AG08395 (cell line): ENCODE data around the gene EIPR1.

ENCODE experiments used
- DNase-seq: peaks from one replicate; pipeline ENCODE4 v3.0.0; 2012; ENCODE audit warnings: mixed read lengths, low spot score

Gene EIPR1

DNA sequence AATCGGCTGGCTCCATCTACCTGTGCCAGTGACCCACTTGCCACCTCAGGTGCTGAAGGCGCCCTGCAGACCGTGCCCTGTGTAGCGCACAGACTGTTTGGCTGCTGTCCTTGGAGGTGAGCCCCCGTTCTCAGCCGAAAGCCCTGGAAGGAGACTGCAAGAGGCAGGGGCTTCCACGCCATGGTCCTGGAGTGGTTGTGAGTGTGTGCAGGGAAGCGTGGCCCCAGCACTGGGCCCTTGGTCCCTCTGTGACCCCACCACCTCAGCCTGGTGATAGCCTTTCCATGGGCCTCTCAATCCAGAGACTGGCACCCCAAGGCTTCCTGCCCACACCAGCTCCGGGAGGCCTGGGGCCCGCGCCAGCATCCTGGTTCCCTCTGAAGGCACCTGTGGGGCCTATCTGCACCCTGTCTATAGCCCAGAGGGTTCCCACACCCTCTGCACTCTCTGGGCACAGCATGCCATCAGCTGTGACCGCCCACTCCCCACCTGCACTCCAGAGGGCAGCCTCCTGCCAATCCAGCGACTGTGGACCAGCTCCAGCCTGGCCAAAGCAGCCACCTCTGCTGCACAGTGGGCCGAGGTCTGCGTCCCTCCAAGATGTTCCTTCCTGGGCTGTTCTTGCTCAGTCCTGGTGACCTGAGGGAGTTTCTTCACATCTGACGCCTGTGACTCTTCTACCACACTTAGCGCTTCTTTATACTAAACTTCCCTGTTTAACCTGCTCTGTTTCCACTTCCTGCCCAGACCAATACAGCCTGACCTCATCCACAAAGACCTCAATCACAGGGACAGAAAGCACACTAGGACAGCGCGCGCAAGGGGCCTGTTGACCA is 109.5 kb downstream of the EIPR1 start:
- no peak for DNase-seq

DNA sequence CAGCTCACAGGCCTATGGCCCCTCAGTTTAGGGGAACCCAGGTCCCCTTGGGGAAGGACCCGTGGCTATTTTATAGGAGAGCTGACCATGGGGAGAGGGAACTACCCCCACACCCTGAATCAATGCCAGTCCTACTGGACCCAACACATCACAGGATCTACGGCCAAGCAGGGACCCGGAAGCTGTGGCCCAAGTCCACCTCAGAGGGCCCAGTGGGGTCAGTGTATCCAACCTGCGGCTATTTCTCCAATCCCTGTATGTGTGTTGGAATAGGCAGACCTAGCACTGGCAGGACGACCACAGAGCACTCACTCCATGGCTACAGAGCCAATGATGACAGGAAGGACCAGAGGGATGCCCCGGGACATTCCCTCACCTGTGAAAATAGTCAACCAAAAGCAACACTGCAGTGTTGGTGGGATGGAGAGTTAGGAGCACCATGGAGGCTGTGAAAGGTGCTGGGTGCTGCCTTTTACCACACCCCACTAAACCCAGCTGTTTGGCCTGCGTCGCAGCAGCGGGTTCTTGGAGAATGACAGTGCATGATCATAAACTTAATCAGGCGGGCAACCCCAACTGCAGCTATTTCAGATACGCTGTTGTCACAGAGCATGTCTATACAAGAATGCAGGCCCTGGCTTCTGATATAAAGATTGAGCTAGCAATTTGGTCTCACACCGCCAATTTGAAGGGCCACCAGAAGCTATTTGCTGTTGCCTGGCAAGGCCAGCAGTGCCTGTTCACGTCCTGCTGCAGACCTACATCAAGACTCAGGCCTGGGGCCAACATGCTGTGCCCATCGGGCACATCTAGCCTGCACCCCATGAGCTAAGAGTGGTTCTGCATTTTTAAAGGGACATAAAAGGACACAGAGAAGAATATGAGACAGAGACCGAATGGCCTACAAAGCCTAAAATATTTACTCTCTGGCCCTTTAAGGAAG is 110.4 kb downstream of the EIPR1 start:
- DNase-seq, result no peak

DNA sequence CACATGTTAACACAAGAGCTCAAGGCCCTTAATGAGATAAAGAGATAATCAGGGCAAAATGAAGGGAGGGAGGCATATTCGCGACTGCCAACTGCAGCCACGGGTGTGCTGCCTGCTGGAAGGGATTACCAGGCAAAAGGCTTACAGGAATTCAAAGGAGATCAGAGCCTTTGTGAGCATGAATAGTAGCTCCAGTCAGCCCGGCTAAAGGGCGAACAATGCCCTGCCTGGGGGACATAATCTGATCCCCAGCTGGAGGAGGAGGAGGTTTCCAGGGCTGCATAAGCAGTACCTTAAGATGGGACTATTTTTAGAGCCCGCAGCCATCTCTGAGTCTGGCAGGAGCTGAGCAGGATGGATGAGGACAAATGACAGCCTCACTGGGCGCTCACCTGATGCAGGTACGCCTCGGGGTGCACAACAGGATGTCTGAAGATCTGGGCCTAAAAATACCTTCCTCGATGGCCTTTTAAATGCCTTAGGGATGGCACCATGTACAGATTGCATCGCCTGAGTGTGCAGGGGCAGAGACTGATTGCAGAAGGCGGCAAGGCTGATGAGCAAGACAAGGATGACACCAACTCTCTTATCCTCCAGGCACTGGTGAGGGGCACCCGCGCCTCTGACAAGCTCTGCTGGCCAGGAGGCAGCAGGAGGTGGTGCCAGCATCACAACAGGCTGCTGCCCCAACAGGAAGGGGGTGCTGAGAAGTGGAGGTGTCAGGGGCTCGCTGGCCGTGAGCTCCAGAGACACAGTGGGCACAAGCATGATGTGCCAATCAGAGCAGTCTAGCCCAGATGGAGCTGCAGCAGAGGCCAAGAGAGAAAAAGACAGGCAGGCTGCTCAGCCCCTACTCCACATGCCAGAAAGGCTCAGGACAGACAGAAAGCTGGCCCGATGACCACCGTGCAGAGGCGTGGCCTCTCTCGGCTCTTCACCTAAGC is 111.4 kb downstream of the EIPR1 start:
- DNase-seq, result no peak

DNA sequence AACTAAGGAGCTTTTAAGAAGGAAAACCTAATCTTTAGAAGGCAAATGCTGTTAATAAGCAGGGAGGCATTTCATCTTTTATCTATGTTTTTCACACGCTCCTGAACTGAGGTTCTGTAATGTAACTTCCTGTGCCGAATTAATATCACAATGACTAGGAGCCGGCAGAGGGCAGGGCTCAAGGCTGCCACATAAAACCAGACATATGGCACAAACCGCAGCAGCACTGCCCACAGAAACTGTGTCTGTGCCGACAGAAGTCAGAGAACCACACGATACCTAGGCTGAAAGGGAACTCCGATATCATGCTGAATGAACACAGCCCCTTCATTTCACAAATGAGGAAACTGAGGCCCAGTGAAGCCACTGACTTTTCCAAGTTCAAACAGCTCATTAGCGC is 112.1 kb downstream of the EIPR1 start:
- no peak for DNase-seq

DNA sequence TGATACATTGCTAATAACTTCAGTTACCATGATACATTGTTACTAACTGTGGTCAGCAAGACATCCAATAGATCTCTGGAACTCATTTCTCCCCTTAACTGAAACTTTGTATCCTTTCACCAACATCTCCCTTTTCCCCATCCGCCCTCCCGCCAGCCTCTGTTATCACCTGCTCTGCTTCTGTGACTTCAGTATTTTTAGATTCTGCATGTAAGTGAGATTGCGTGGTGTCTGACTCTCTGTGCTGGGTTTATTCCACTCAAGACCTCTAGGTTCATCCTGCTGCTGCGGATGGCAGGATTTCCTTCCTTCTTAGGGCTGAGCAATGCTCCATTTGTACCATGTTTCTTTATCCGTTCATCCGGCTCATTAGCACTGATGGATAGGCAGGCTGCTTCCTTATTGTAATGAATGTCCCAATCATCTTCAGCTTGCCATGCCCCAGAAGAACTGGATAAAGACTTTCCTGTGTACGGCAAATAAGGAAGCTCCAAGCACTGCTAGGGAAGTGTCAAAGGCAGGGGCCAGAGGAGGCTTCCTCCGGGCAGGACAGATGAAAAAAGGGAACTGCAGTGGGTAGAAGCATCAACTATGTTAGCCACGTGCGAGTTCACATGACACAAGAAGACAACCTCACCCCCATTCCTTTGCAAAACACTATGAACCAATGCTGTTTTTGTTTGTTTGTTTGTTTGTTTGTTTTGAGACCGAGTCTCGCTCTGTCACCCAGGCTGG is 113.4 kb downstream of the EIPR1 start:
- no peak for DNase-seq

DNA sequence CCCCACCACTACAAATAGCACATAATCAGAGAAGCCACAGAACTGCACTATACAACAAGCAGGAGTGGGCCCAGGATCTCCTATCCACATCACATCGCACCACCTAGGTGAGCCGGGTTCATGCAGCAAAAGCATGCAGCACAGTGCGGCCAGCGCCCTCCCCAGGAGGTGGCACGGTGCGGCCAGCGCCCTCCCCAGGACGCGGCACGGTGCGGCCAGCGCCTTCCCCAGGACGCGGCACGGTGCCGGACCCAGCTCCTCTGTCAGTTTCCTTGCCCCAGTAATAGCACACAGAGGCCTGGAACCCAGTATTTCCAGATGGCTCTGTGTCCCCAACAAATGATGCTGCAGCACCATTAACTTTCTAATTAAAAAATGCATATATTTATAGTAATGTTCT is 114.1 kb downstream of the EIPR1 start:
- DNase-seq, result no peak

DNA sequence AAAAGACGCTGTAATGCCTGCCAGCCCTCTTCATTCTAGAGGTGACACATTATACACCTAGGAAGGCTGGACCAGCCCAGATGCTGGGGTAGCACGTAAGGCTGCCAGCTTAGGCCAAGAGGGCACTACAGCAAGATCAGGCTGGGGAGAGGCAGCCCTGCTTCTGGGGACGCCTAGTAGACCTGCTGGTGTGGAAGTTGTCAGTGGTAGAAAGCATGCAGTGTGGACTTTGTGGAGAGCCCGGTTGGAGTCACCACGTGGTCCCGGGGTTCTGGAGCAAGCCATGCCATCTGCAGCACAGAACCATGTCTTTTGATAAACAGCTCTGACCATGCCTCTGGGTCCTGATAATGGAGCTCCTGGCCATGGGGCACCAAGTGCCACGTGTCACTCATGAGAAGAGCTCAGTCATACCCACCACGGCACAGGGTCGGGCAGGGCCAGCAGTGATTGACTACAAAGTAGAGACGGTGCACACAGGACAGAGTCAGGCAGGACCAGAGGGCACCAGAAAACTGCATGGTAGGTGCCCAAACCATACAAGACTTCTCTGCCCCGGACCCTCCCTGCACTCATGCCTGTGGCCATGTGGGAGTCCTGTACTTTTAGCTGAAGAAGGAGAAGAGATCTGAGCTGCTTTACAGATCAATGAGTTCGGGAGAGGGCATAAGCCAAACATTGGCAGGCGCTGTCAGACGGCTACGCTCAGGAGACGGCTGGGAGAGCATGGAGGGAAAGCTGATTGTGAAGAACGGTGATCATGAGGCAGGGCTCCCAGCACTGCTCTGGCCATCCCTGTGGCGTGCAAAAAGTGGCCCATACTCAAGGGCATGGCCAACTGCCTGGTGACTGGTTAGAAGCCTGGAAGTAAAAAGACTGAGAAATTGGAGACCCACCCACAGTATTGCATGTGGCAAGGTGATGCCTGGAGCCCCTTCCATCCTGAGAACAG is 114.9 kb downstream of the EIPR1 start:
- DNase-seq, result no peak

DNA sequence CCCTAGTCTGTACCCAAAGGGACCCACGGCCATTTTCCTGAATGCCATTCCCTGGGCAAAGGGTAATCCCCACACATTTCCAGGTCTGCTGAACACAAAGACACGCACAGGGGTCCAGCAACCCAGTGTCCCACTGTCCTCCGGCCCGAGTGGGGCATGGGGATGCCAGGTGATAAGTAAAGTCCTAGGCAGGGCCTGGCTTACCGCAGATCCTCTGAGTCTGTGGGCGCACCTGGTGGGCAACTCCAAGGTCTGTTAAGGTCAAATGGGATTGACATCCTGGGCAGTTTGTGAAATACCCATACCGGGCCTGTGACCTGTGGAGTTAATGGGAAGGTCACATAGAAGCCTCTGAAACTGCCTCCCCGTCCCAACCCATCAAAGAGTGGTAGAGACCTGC is 116.1 kb downstream of the EIPR1 start:
- no peak for DNase-seq

DNA sequence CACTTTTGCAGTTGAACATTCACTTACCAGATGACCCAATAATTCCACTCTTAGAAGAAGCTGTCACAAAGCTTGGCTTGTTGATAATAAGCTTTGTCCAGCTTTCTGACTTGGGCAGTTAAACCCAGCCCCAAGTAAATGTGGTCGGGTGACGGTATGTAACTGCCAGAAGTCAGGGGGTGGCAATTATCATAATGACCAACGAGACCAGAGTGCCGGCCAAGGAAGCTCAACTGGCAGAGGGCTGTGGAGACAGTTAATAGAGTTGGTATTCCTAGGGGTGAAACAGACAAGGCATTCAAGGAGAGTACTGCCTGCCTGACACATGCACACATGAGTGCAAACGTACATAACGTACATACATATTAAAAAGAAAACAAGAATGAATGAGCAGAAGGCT is 116.7 kb downstream of the EIPR1 start:
- DNase-seq, result no peak

DNA sequence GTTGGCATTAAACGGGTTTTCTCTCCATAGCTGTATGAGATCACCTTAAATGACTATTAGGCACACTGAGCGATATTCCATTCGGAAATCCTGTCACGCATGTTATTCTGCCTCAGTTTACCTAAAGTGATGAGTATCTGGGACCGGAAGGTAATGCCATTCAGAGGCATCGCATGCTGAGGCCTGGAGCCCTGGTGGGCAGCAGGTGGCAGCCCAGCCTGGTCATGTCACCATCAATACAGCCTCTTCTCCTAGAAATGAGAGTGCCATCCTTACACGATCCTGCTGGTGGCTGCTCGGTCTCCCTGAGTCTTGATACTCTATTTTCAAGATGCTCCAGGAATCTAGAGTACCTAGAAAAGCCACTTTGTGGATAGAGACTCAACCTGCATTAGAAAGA is 119.8 kb downstream of the EIPR1 start:
- no peak for DNase-seq

DNA sequence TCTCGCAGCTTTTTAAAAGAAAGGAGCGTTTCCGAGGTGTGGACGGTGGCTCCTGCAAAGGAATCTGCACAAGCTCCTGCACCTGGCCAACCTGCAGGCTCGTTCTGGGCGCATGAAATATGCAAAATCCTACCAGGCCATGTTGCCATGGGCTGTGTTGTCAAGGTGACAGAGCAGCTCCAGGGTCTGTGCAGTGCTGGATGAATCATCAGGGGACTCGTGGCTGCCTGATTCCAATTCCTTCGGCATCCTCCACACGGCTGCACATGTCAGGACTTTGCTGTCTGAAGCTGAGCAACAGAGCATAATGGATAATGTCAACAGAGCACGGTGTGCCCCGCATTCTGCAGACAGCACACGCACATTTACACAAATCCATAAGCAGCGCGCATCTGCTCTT is 120.5 kb downstream of the EIPR1 start:
- DNase-seq, result no peak

DNA sequence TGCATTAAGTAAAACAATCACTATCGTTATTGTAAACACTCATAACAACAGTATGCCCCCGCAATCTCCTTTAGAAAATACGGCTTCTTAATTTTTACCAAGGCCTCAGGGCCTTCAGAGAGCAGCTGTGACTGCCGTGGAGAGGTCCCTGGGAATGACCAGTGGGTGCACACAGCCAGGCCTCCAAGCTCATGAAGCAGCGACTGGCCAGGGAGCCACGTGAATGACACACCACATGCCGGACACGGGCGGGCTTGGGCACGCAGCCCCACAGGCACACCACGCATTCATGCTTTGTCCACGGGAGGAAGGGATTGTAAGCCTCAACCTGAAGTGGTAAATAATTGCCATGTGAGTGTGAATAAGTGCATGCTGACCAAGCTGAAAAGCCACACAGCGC is 121.0 kb downstream of the EIPR1 start:
- DNase-seq, result no peak

DNA sequence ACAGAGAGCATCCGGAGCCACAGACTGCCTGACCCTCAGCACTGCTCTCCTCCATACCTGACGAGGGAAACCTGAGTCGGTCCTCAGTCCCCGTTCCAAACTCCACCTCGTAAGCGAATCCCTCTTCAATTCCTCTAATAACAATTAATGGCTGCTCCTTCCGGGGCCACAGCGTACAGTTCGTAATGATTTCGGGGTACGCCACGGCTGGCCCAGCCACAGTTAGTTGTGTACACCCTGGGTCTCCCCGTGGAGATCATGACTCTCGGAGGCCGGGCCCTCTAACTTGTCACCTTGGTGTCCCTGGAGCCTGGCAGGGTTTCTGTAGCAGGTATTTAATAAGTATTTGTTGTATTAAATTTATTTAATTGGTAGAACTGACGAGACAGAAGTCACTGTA is 121.5 kb downstream of the EIPR1 start:
- DNase-seq, result no peak

DNA sequence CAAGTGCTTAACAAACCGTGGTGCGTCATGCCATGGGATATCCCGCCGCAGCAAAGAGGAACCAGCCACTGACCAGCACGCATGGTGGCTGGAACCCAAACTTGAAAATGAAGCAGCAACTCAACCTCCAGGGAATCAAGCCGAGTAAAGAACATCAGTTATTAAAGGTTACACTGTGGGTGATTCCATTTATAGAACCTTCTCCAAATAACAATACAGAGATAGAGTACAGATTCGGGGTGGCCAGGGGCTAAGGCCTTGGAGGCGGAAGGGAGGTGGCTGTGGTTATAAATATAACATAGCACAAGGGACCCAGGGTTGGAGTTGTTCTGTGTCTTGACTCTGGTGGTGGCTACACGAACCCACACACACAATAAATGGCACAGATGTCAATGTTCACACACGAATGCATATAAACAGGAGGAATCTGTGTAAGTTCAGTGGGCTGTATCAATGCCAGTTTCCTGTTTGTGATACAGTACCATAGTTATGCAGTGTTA is 123.1 kb downstream of the EIPR1 start:
- no peak for DNase-seq

DNA sequence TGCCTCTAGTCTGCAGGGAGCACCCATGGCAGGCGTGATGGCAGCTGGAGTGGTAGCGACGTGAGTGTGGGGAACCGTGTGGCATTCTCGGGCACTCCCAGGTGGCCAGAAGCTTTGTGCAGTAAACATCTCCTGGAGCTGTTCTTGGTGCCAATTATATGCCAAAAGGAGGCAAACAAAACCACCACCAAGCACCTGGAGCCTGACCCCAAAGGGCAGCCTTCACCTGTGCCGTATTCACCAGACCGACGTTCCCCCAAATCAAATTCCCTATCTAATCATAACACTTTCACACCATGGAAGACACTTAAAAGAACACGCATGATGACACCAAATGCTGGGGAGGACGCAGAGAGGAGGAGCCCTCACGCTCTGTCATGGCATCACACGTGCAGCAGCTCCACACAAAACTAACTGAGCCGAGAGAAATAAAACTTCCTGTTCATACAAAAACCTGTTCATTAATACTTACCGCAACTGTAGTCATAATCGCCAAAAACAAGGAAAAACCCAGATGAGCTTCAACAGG is 123.6 kb downstream of the EIPR1 start:
- no peak for DNase-seq

DNA sequence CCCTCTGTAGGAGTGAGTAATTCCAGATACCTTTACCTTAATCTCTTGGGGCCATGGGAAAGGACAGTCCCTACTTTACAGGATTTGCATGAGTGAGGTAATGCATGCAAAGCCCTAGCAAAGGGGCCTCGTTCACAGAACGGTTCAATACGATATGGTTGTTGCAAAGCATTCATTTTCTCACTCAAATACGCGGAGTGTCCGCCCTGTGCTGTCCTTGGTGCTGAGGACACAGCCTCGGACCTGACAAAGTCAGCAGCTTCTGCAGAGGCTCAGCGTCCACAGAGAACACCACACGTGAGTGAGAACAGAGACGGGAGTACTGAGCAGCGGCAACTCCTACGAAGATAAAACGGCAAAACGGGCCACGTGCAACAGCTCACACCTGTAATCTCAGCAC is 125.7 kb downstream of the EIPR1 start:
- DNase-seq, result no peak

DNA sequence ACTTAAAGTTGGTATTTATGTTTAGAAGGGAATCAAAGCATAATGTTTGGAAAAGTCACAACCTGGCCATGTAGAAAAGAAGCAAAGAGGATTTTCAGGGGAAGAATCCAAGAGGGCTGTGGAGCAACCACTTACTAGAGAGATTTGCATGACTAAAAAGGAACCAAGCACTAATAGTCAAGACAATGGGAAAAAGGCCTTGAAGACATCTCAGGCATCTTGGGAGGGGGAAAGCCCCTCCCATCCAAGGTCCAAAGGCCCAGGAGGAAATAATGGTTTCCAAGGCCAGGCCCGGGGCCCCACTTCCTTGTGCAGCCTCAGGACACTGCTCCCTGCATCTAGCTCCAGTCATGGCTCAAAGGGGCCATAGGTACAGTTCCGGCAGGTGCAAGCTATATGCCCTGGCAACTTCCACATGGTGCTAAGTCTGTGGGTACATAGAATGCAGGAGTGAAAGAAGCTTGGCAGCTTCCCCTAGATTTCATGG is 128.1 kb downstream of the EIPR1 start:
- no peak for DNase-seq

DNA sequence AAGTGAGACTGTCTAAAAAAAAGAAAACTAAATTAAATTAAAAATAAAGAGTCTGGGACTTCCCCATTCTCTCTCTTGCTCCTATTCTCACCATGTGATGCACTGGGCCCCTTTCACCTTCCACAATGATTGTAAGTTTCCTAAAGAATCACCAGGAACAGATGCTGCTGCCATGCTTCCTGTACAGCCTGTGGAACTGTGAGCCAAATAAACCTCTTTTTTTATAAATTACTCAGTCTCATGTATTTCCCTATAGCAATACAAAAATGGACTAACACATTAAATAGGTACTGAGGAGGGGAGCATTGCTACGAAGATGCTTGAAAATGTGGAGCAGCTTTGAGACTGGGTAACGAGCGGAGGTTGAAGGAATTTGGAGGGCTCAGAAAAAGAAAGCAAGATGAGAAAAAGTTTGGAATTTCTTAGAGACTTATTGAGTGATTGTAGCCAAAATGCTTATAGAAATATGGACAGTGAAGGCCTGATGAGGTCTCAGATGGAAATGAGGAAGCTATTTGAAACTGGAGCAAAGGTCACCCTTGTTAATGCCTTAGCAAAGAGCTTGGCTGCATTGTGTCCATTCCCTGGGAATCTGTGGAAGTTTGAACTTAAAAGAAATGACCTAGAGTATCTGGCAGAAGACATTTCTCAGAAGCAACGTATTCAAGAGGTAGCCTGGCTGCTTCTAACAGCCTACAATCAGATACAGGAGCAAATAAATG is 128.7 kb downstream of the EIPR1 start:
- no peak for DNase-seq
